SK-N-SH treated with all-trans-retinoic acid at 6 μM for 48 hours (cell line): ENCODE measurements around the gene TMPRSS15.

Source experiments
- ATAC-seq: fragments of 200-7000 bp; cut with Tn5 transposase; 3 replicates; pipeline ENCODE4 v1.9.1; 2020; ENCODE audit warnings: mild to moderate bottlenecking, moderate library complexity
- ARNTL ChIP-seq: fragments of 450-650 bp; formaldehyde crosslinking; IDR thresholded peaks from 2 replicates; pipeline ENCODE4 v1.5.0; 2020; ENCODE audit warnings: low read depth, mild to moderate bottlenecking, moderate library complexity, borderline replicate concordance
- BACH2 ChIP-seq: fragments of 250-450 bp; sonication (Bioruptor Pico); IDR thresholded peaks from 2 replicates; pipeline ENCODE4 v1.9.0; 2021; ENCODE audit warnings: mild to moderate bottlenecking, borderline replicate concordance
- CSDC2 ChIP-seq: fragments of 250-450 bp; sonication (Bioruptor Pico); IDR thresholded peaks from 2 replicates; pipeline ENCODE4 v1.5.0; 2020; ENCODE audit warnings: mild to moderate bottlenecking, moderate library complexity
- CSRNP3 ChIP-seq: fragments of 250-450 bp; sonication (Bioruptor Pico); IDR thresholded peaks from 2 replicates; pipeline ENCODE4 v1.5.1; 2021; ENCODE audit warnings: mild to moderate bottlenecking, moderate library complexity
- ESRRG ChIP-seq: fragments of 250-450 bp; sonication (Bioruptor Pico); IDR thresholded peaks from 2 replicates; pipeline ENCODE4 v1.6.1; 2021; ENCODE audit warnings: mild to moderate bottlenecking
- GLIS3 ChIP-seq: fragments of 250-450 bp; sonication (Bioruptor Pico); IDR thresholded peaks from 2 replicates; pipeline ENCODE4 v1.5.0; 2020; ENCODE audit warnings: mild to moderate bottlenecking, moderate library complexity
- ISL1 ChIP-seq: fragments of 250-450 bp; sonication (Bioruptor Pico); IDR thresholded peaks from 2 replicates; pipeline ENCODE4 v2.1.2; 2022; ENCODE audit warnings: mild to moderate bottlenecking, moderate library complexity
- OSR1 ChIP-seq: fragments of 250-450 bp; sonication (Bioruptor Pico); IDR thresholded peaks from 2 replicates; pipeline ENCODE4 v1.8.0; 2022; ENCODE audit warnings: moderate library complexity, mild to moderate bottlenecking, inconsistent platforms
- POU6F1 ChIP-seq: fragments of 250-450 bp; sonication (Bioruptor Pico); IDR thresholded peaks from 2 replicates; pipeline ENCODE4 v1.8.0; 2021; ENCODE audit warnings: low read depth, mild to moderate bottlenecking, moderate library complexity, borderline replicate concordance
- PPARA ChIP-seq: fragments of 250-450 bp; sonication (Bioruptor Pico); IDR thresholded peaks from 2 replicates; pipeline ENCODE4 v1.5.0; 2020; ENCODE audit warnings: mild to moderate bottlenecking, borderline replicate concordance
- RARB ChIP-seq: fragments of 250-450 bp; sonication (Bioruptor Pico); IDR thresholded peaks from 2 replicates; pipeline ENCODE4 v1.8.0; 2021; ENCODE audit warnings: mild to moderate bottlenecking, moderate library complexity
- SNAI2 ChIP-seq: fragments of 250-450 bp; sonication (Bioruptor Pico); IDR thresholded peaks from 2 replicates; pipeline ENCODE4 v1.5.0; 2020; ENCODE audit warnings: mild to moderate bottlenecking, moderate library complexity
- TCF4 ChIP-seq: fragments of 250-450 bp; sonication (Bioruptor Pico); IDR thresholded peaks from 2 replicates; pipeline ENCODE4 v1.8.0; 2021; ENCODE audit warnings: mild to moderate bottlenecking, moderate library complexity, borderline replicate concordance
- TOX ChIP-seq: fragments of 250-450 bp; sonication (Bioruptor Pico); IDR thresholded peaks from 2 replicates; pipeline ENCODE4 v1.8.0; 2021; ENCODE audit warnings: mild to moderate bottlenecking, moderate library complexity, borderline replicate concordance
- TSHZ2 ChIP-seq: fragments of 250-450 bp; sonication (Bioruptor Pico); IDR thresholded peaks from 2 replicates; pipeline ENCODE4 v1.5.0; 2020; ENCODE audit warnings: mild to moderate bottlenecking, moderate library complexity
- ZFP3 ChIP-seq: fragments of 250-450 bp; sonication (Bioruptor Pico); IDR thresholded peaks from 2 replicates; pipeline ENCODE4 v1.5.0; 2020; ENCODE audit warnings: mild to moderate bottlenecking, moderate library complexity
- ZFP30 ChIP-seq: fragments of 450-650 bp; formaldehyde crosslinking; IDR thresholded peaks from 2 replicates; pipeline ENCODE4 v1.5.0; 2022; ENCODE audit warnings: mild to moderate bottlenecking, moderate library complexity
- ZNF565 ChIP-seq: fragments of 450-650 bp; formaldehyde crosslinking; conservative IDR thresholded peaks from 2 replicates; pipeline ENCODE4 v1.5.0; 2020; ENCODE audit warnings: low read depth, mild to moderate bottlenecking, moderate library complexity
- ZNF70 ChIP-seq: fragments of 450-650 bp; formaldehyde crosslinking; IDR thresholded peaks from 2 replicates; pipeline ENCODE4 v1.5.0; 2020; ENCODE audit warnings: mild to moderate bottlenecking, moderate library complexity
- ZNF8 ChIP-seq: fragments of 450-650 bp; formaldehyde crosslinking; IDR thresholded peaks from 2 replicates; pipeline ENCODE4 v1.5.0; 2020; ENCODE audit warnings: mild to moderate bottlenecking, moderate library complexity
- TF ChIP-seq, protein P1 (sequence below): fragments of 250-450 bp; sonication (Bioruptor Pico); IDR thresholded peaks from 2 replicates; pipeline ENCODE4 v1.5.1; 2020; ENCODE audit warnings: low read depth, mild to moderate bottlenecking, moderate library complexity
- TF ChIP-seq, protein P2 (sequence below): fragments of 250-450 bp; sonication (Bioruptor Pico); IDR thresholded peaks from 2 replicates; pipeline ENCODE4 v1.8.0; 2020; ENCODE audit warnings: mild to moderate bottlenecking, moderate library complexity, borderline replicate concordance

TMPRSS15 gene

DNA sequence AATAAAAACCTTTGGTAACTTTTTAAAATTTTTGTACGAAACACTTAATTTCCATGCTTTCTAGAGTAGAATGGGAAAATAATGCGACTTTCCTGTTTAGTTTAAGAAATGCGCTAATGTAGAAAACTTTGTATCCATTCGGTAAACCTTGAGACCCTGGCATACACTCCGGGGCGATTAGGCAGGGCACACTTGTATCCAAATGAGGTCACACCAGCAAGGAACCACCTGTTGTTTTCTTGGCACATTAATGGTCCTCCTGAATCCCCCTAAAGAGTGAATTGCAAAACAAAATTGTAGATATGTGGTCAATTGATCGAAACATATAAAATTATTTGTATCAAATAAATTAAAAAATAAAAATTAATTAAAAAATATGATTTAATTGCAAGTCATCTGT is 133.7 kb downstream of the TMPRSS15 start:
- ATAC-seq: no peak
- TF ChIP-seq SNAI2 (CRISPR knock-in tag): no peak
- TF ChIP-seq OSR1 (CRISPR knock-in tag): no peak
- TF ChIP-seq ESRRG (CRISPR knock-in tag): no peak
- no peak for TF ChIP-seq ISL1 (CRISPR knock-in tag)
- TF ChIP-seq, protein P1, sequence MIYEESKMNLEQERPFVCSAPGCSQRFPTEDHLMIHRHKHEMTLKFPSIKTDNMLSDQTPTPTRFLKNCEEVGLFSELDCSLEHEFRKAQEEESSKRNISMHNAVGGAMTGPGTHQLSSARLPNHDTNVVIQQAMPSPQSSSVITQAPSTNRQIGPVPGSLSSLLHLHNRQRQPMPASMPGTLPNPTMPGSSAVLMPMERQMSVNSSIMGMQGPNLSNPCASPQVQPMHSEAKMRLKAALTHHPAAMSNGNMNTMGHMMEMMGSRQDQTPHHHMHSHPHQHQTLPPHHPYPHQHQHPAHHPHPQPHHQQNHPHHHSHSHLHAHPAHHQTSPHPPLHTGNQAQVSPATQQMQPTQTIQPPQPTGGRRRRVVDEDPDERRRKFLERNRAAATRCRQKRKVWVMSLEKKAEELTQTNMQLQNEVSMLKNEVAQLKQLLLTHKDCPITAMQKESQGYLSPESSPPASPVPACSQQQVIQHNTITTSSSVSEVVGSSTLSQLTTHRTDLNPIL (CRISPR knock-in tag): no peak
- no peak for TF ChIP-seq PPARA (CRISPR knock-in tag)
- TF ChIP-seq, protein P2, sequence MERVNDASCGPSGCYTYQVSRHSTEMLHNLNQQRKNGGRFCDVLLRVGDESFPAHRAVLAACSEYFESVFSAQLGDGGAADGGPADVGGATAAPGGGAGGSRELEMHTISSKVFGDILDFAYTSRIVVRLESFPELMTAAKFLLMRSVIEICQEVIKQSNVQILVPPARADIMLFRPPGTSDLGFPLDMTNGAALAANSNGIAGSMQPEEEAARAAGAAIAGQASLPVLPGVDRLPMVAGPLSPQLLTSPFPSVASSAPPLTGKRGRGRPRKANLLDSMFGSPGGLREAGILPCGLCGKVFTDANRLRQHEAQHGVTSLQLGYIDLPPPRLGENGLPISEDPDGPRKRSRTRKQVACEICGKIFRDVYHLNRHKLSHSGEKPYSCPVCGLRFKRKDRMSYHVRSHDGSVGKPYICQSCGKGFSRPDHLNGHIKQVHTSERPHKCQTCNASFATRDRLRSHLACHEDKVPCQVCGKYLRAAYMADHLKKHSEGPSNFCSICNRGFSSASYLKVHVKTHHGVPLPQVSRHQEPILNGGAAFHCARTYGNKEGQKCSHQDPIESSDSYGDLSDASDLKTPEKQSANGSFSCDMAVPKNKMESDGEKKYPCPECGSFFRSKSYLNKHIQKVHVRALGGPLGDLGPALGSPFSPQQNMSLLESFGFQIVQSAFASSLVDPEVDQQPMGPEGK: no peak
- TF ChIP-seq CSDC2 (CRISPR knock-in tag): no peak
- TF ChIP-seq GLIS3 (CRISPR knock-in tag): no peak
- no peak for TF ChIP-seq ZNF8 (CRISPR knock-in tag)
- no peak for TF ChIP-seq CSRNP3 (CRISPR knock-in tag)
- TF ChIP-seq TSHZ2 (CRISPR knock-in tag): no peak
- TF ChIP-seq RARB (CRISPR knock-in tag): no peak
- TF ChIP-seq ZNF565 (CRISPR knock-in tag): no peak
- TF ChIP-seq ZFP3 (CRISPR knock-in tag): no peak
- TF ChIP-seq TCF4: no peak
- no peak for TF ChIP-seq TOX
- TF ChIP-seq ARNTL (CRISPR knock-in tag): no peak
- no peak for TF ChIP-seq ZNF70 (CRISPR knock-in tag)
- no peak for TF ChIP-seq BACH2 (CRISPR knock-in tag)

DNA sequence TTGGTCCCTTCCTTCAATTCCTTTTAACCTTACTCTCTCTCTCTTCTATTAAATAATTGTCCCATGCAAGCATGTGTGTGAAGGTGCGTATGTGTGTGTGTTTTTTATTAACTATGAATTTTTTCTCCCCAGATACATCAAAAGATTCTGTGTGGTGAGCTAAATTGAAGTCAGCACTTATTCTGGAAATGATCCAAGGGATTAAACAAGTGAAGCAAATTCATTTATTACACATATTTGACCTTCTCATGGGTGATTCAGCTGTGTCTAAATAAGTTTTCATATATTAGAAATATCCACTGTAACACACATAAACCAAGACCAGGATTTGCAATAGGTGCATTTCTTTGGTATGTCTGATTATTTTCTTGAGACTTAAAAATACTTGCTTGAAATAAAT is 134.7 kb downstream of the TMPRSS15 start:
- TF ChIP-seq PPARA (CRISPR knock-in tag) (no peak), TOX (no peak), CSDC2 (CRISPR knock-in tag) (no peak), TSHZ2 (CRISPR knock-in tag) (no peak), ZFP3 (CRISPR knock-in tag) (no peak), RARB (CRISPR knock-in tag) (no peak), ESRRG (CRISPR knock-in tag) (no peak), TCF4 (no peak), SNAI2 (CRISPR knock-in tag) (no peak), ZNF565 (CRISPR knock-in tag) (no peak), ZNF70 (CRISPR knock-in tag) (no peak), ZFP30 (CRISPR knock-in tag) (no peak), OSR1 (CRISPR knock-in tag) (no peak), ARNTL (CRISPR knock-in tag) (no peak), POU6F1 (CRISPR knock-in tag) (no peak)
- TF ChIP-seq, protein P2: no peak
- TF ChIP-seq, all 23 proteins: peak for 0
- no peak for ATAC-seq
